GM23338 (cell line): ENCODE results near the gene TTC6.
"Not testable (repeated sequence)": the region's sequence is repeated elsewhere in the genome, so short reads cannot be mapped to it uniquely, and the experiment has no call there.

Experiments used
- CREB1 ChIP-seq: fragments of 250-450 bp; sonication (Bioruptor Pico); IDR thresholded peaks from 2 replicates; pipeline ENCODE4 v1.5.0; 2020; ENCODE audit warnings: low read depth, mild to moderate bottlenecking, moderate library complexity
- EZH2 ChIP-seq: fragments of 200-600 bp; sonication (generic); IDR thresholded peaks from one replicate; pipeline ENCODE4 v1.8.0; 2017; ENCODE audit warnings: antibody characterized with exemption, mild to moderate bottlenecking, low read depth; ENCODE audit not compliant: unreplicated experiment
- EZH2phosphoT487 ChIP-seq: fragments of 200-600 bp; sonication (generic); IDR thresholded peaks from one replicate; pipeline ENCODE4 v1.8.1; 2018; ENCODE audit warnings: antibody characterized with exemption; ENCODE audit not compliant: unreplicated experiment
- JUNB ChIP-seq: IDR thresholded peaks from one replicate; pipeline ENCODE4 v1.6.1; 2016; ENCODE audit warnings: antibody characterized with exemption; ENCODE audit not compliant: unreplicated experiment
- NANOG ChIP-seq: IDR thresholded peaks from 2 replicates; pipeline ENCODE4 v1.6.1; 2016; ENCODE audit warnings: antibody characterized with exemption, borderline replicate concordance
- POLR2AphosphoS5 ChIP-seq: IDR thresholded peaks from 2 replicates; pipeline ENCODE4 v1.6.1; 2016; ENCODE audit warnings: antibody characterized with exemption, low read depth
- STAT1 ChIP-seq: IDR thresholded peaks from one replicate; pipeline ENCODE4 v1.6.1; 2016; ENCODE audit warnings: antibody characterized with exemption; ENCODE audit not compliant: unreplicated experiment
- ZNF114 ChIP-seq: fragments of 250-450 bp; sonication (Bioruptor Pico); IDR thresholded peaks from 2 replicates; pipeline ENCODE4 v1.5.0; 2020; ENCODE audit warnings: mild to moderate bottlenecking, moderate library complexity
- ZNF331 ChIP-seq: fragments of 250-450 bp; sonication (Bioruptor Pico); IDR thresholded peaks from 2 replicates; pipeline ENCODE4 v1.5.0; 2020; ENCODE audit warnings: low read depth, mild to moderate bottlenecking, moderate library complexity
- ZNF462 ChIP-seq: fragments of 250-450 bp; sonication (Bioruptor Pico); IDR thresholded peaks from 2 replicates; pipeline ENCODE4 v1.5.0; 2020; ENCODE audit warnings: mild to moderate bottlenecking, moderate library complexity
- TF ChIP-seq, protein P1 (sequence below), 2 experiments: fragments of 200-600 bp in 1 of 2; sonication (generic) in 1 of 2; conservative IDR thresholded peaks; 2 replicates each; pipeline versions ENCODE4 v1.5.1 to v1.6.1; 2016 to 2017; ENCODE audit warnings: antibody characterized with exemption in 2 of 2, low read depth in 2 of 2, mild to moderate bottlenecking in 2 of 2, moderate library complexity in 1 of 2
- TF ChIP-seq, protein P2 (sequence below): IDR thresholded peaks from one replicate; pipeline ENCODE4 v1.6.1; 2018; ENCODE audit warnings: antibody characterized with exemption; ENCODE audit not compliant: unreplicated experiment
- TF ChIP-seq, protein P3 (sequence below): IDR thresholded peaks from 2 replicates; pipeline ENCODE4 v1.6.1; 2016; ENCODE audit warnings: antibody characterized with exemption

GRCh38 chr14:37555596-37555995 lies 39.8 kb upstream of the TTC6 start:
- not testable (repeated sequence) for TF ChIP-seq NANOG; EZH2phosphoT487; STAT1; EZH2; POLR2AphosphoS5; CREB1 (CRISPR knock-in tag); ZNF114; ZNF462 (CRISPR knock-in tag); JUNB; ZNF331
- TF ChIP-seq, protein P1, sequence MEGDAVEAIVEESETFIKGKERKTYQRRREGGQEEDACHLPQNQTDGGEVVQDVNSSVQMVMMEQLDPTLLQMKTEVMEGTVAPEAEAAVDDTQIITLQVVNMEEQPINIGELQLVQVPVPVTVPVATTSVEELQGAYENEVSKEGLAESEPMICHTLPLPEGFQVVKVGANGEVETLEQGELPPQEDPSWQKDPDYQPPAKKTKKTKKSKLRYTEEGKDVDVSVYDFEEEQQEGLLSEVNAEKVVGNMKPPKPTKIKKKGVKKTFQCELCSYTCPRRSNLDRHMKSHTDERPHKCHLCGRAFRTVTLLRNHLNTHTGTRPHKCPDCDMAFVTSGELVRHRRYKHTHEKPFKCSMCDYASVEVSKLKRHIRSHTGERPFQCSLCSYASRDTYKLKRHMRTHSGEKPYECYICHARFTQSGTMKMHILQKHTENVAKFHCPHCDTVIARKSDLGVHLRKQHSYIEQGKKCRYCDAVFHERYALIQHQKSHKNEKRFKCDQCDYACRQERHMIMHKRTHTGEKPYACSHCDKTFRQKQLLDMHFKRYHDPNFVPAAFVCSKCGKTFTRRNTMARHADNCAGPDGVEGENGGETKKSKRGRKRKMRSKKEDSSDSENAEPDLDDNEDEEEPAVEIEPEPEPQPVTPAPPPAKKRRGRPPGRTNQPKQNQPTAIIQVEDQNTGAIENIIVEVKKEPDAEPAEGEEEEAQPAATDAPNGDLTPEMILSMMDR (conservative IDR thresholded peaks at IDR 0.05; ENCODE audit: low read depth in 2 of 2): not testable (repeated sequence)
- TF ChIP-seq, protein P2, sequence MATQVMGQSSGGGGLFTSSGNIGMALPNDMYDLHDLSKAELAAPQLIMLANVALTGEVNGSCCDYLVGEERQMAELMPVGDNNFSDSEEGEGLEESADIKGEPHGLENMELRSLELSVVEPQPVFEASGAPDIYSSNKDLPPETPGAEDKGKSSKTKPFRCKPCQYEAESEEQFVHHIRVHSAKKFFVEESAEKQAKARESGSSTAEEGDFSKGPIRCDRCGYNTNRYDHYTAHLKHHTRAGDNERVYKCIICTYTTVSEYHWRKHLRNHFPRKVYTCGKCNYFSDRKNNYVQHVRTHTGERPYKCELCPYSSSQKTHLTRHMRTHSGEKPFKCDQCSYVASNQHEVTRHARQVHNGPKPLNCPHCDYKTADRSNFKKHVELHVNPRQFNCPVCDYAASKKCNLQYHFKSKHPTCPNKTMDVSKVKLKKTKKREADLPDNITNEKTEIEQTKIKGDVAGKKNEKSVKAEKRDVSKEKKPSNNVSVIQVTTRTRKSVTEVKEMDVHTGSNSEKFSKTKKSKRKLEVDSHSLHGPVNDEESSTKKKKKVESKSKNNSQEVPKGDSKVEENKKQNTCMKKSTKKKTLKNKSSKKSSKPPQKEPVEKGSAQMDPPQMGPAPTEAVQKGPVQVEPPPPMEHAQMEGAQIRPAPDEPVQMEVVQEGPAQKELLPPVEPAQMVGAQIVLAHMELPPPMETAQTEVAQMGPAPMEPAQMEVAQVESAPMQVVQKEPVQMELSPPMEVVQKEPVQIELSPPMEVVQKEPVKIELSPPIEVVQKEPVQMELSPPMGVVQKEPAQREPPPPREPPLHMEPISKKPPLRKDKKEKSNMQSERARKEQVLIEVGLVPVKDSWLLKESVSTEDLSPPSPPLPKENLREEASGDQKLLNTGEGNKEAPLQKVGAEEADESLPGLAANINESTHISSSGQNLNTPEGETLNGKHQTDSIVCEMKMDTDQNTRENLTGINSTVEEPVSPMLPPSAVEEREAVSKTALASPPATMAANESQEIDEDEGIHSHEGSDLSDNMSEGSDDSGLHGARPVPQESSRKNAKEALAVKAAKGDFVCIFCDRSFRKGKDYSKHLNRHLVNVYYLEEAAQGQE: not testable (repeated sequence)
- TF ChIP-seq, protein P3, sequence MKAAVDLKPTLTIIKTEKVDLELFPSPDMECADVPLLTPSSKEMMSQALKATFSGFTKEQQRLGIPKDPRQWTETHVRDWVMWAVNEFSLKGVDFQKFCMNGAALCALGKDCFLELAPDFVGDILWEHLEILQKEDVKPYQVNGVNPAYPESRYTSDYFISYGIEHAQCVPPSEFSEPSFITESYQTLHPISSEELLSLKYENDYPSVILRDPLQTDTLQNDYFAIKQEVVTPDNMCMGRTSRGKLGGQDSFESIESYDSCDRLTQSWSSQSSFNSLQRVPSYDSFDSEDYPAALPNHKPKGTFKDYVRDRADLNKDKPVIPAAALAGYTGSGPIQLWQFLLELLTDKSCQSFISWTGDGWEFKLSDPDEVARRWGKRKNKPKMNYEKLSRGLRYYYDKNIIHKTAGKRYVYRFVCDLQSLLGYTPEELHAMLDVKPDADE: not testable (repeated sequence)
